Islet precursor cell (in vitro differentiated cells): ENCODE results near the gene HBM.
"Not testable (repeated sequence)": the region's sequence is repeated elsewhere in the genome, so short reads cannot be mapped to it uniquely, and the experiment has no call there.

Source experiments
- DNase-seq: peaks from one replicate; pipeline ENCODE4 v3.0.0-alpha.2; 2018

HBM gene

GRCh38 chr16:165539-166374, at the start of gene HBM:
Gene HBM, plus strand, starts transcription at chr16:165978. Its CDS starts 20 bp downstream, at chr16:165998.
- no peak for DNase-seq

DNA sequence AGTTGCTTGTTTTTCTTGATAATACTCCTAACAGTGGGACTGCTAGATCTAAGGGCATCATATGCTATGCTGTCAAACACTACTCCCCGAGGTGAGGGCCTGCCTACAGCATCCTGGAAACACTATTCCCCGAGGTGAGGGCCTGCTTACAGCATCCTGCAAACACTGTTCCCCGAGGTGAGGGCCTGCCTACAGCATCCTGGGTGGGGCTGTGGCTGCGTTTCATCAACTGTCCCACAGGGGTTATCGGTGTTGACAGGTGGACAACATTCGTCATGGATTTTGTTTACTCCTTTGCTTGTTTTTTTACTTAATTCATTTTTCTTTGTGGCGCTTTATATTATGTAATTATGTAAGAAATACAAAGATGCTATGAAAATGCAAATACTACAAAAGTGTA, 49.8 kb upstream of the HBM start:
- no peak for DNase-seq

DNA sequence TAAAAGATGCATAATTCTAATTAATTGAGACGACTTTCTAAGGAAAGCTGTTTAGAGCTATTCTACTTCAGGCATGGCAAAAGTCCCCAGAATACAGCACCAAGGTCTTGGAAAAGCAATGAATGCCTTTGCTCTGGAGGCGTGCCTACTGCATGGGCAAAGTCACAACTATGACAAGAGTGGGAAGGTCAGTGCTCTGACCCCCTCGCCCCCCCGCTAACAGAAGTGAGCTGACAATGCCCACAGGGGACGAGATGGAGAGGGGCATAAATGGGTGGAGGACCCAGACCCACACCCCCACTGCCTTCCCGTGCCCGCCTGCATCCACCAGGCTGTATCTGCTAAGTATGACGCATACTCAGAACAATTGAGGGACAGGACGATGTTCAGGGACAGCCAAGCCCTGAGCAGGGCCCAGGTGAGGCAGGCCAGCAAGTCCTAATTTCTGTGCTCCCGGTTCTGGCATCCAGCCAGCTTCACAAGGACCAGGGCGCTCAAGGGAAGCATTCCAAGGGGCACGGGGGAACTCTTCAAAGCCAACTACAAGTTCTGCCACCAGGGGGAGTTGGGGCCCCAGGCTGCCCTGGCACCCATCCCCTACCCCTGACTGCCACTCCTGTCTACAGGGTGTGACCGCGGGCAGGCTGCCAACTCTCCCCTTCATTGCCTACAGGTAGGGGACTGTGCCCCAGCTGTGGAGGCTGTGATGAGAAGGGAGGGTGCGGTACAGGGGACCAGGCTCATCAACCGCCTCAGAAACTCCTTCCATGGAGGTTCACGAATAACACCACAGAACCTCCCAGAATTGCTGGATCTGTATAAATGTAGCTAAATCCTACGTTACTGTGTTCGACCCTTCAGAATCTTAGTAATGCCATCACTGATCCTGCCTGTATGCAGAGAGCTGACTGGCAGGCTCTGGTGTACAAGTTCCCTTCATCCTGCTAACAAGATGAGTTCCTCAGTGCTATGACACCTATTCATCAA, 48.1 kb upstream of the HBM start:
- peak; percentile 75 for DNase-seq

GRCh38 chr16:118857-119256, 46.9 kb upstream of the HBM start:
- no peak for DNase-seq

DNA sequence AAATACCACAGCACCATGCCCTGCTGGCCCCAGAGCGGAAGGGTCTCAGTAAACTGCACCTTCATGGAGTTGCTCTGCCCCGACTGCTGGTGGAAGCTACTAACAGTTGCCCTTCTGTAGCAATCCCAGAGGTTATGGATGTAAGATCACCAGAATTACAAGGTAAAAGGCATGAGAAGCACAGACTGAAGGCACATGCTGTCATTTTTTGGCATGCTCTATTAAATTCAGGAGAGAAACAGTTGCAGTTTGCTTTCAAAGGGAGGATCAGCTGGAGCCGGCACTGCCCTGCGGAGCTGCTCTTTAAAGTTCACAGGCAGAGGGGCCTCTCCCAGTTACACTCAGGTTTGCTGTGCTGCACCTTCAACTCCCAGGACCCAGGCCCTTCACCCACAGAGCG, 46.5 kb upstream of the HBM start:
- DNase-seq = no peak

DNA sequence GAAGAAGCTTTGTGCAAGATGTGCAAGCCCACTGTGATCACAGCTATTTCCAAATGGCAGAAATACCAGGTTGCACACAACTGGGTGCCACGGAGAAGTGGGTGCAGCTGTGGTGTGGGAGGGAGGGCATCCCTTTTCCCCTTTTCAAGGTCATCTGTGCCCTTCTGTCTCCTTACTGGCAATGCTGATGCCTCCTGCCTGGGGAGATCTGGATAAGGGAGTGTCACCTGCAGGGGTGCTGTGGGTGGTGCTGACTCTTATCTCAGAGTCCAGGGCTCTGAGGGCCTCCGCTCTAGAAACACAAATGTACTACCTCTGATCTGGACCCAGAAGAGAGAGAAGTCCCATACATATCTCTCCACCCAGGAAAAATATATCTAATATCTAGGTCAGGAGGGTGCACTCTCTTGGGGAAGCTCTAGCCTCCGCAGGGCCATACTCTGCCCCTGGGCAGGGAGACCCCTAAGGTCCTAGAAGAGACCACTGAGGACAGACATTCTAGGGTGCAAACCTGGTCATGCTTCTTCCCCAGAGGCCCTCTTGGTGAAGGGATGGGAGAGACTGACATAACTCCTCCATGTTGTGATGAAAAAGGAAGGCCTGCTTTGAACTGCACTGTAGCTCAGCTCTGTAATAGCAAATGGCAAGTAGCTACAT, 45.8 kb upstream of the HBM start:
- DNase-seq = no peak

- no peak for DNase-seq
These were observed 45.0 kb upstream of the HBM start for GRCh38 chr16:120756-121155.

DNA sequence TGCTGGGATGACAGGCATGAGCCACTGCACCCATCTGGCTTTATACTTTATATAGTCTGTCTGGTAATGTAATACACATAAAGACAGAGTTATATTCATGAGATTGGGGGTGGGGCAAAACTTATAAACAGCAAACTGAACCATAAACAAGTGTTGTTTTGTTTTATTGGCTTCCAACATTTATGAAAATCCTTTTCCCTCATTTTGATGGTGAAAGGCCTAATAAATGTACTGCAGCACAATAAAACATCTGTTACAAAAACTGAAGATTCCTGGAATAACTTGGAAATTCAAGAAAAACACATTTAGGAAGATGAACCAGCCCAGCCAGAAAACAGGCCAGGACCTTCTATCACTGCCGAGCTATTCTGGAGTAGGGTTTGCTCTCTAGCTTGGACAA, 43.4 kb upstream of the HBM start:
- no peak for DNase-seq

GRCh38 chr16:123558-124350, 42.0 kb upstream of the HBM start:
- DNase-seq = not testable (repeated sequence)

DNA sequence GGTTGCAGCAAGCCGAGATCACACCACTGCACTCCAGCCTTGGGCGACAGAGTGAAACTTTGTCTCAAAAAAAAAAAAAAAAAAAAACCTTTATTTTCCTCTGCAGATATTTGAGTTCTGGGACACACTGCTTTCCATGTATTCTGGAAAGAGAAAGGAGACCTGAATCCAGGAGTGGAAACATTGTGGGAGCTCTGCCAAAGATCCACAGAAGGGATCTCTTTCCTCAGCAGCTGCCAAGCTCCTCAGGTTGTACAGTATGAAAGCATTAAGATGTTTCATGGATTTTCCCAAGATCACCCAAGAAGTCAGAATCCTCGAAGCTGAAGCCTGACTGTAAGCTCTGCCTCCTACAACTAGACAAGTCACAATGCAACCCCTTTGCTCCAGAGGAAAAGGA, 40.8 kb upstream of the HBM start:
- no peak for DNase-seq

GRCh38 chr16:129075-129474, 36.7 kb upstream of the HBM start:
- no peak for DNase-seq

GRCh38 chr16:130533-131173, 35.1 kb upstream of the HBM start:
- no peak for DNase-seq

GRCh38 chr16:132120-132519, 33.7 kb upstream of the HBM start:
- no peak for DNase-seq

GRCh38 chr16:133716-134115, 32.1 kb upstream of the HBM start:
- no peak for DNase-seq

DNA sequence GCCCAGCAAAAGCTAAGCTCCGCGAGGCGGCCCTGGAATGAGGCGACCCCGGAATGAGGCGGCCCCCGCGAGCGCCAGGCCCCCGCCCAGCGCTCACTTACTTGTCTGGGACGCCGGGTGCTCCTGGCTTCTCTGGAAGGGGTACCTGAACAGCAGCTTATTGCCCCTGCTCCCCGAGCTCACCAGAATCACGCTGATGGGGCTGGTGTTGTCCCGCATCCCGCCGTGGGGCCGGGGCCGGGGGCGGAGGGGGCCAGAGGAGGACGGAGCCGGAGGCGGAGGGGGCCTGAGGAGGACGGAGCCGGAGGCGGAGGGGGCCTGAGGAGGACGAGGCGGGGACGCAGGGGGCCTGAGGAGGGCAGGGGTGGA, 27.7 kb upstream of the HBM start:
- no peak for DNase-seq

GRCh38 chr16:140175-140857, 25.5 kb upstream of the HBM start:
- no peak for DNase-seq

- no peak for DNase-seq
These were observed 23.3 kb upstream of the HBM start for GRCh38 chr16:142405-142967.

DNA sequence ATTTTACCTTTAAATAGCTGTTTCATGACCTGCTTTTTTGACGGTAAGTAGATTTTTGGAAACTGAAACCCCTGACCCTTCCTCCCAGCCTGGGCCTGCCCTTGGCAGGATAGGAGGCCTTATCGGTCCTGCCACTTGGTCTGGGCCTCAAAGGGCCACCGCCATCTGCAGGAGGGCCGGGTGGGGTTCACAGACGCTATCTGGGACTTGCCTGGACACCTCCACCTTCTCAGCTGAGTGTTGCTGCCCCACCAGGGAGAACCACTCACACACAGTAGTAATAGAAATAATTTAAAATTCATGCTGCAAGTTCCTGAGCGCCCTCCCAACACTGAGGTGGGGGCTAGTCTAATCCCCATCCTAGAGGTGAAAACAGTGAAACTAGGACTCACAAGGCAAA, 22.7 kb upstream of the HBM start:
- DNase-seq = no peak

DNA sequence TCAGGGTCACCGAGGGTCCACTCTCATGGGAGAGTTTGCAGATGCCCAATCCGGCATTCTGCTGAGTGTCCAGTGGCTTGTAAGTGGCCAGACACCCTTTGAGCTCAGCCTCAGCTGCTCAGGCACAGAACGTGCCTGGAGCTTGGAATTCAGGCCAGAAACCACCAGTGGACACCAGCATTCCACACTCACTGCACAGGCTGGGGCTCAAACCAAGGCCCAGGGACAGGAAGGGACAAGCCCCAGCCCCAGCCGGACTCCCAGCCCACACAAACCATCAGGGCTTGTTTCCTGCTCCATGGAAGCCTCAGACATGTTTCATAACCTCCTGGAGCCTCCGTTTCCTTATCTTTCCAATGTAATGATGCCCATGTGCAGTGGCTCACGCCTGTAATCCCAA, 22.3 kb upstream of the HBM start:
- DNase-seq = no peak

GRCh38 chr16:144797-145252, 21.0 kb upstream of the HBM start:
- no peak for DNase-seq

- no peak for DNase-seq
These were observed 19.1 kb upstream of the HBM start for GRCh38 chr16:146646-147045.
